ENCODE data around the gene GOLGA5. TPM values are rescaled to one million over a fixed set of nuclear protein-coding genes. Genes with fewer than 3 reads are reported as not detected.
"Not testable (repeated sequence)": the region's sequence is repeated elsewhere in the genome, so short reads cannot be mapped to it uniquely, and the experiment has no call there.

GOLGA5 gene
- total RNA-seq, 8 experiments from 2014 or later, result 28.1 to 67.3 (median 43.5) TPM

DNA sequence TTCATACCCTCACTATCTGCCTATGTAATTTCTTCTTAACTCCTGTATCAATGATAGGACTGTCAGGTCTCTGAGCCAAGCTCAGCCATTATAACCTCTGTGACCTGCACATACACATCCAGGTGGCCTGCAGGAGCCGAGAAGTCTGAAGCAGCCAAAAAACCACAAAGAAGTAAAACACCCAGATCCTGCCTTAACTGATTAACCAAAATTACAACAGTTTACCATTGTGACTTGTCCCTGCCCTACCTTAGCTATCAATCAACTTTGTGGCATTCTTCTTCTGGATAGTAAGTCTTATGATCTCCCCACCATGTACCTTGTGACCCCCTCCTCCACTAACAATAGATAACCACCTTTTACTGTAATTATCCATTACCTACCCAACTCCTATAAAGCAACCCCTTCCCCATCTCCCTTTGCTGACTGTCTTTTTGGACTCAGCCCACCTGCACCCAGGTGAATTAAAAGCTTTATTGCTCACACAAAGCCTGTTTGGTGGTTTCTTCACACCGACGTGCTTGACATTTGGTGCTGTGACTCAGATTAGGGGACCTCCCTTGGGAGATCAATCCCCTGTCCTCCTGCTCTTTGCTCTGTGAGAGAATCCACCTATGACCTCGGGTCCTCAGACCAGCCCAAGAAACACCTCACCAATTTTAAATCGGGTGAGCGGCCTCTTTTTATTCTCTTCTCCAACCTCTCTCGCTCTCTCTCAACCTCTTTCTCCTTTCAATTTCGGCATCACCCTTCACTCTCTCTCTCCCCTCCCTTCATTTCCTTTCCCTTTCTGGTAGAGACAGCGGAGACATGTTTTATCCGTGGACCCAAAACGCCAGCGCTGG lies 34.2 kb upstream of the GOLGA5 start:
- Histone ChIP-seq H3K27ac (no peak overlapping the region), H3K4me1 (replicated peaks in 1 of 2) (peaks cover 0 to 2% of the 10 kb centered on the region in 2 donors), H3K4me3 (no peak overlapping the region)
- WGBS, 10 experiments, result 73 to 99% (median 84%) methylated on average over 2 to 12 of the region's 12 CpGs
- ATAC-seq (replicated peaks in 6 of 8), result peak in 1 of 8 experiments; percentile 7
- in situ Hi-C loops (cut with MboI; ENCODE audit: low pct_unique_long_range_greater_than_20kb in 2 of 9, low sequenced_read_pairs in 9 of 9, unreplicated experiment in 9 of 9), result no loop called here

DNA sequence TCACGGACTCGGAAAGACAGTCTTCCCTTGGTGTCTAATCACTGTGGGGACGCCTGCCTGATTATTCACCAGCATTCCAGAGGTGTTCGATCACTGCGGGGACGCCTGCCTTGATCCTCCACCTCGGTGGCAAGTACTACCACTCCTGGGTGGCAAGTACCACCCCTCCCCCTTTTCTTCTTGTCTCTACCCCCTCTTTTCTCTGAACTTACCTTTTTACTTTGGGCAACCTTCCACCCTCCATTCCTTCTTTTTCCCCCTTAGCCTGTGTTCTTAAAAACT lies 33.6 kb upstream of the GOLGA5 start:
- in situ Hi-C loops (cut with MboI; ENCODE audit: low pct_unique_long_range_greater_than_20kb in 2 of 9, low sequenced_read_pairs in 9 of 9, unreplicated experiment in 9 of 9), result no loop called here

DNA sequence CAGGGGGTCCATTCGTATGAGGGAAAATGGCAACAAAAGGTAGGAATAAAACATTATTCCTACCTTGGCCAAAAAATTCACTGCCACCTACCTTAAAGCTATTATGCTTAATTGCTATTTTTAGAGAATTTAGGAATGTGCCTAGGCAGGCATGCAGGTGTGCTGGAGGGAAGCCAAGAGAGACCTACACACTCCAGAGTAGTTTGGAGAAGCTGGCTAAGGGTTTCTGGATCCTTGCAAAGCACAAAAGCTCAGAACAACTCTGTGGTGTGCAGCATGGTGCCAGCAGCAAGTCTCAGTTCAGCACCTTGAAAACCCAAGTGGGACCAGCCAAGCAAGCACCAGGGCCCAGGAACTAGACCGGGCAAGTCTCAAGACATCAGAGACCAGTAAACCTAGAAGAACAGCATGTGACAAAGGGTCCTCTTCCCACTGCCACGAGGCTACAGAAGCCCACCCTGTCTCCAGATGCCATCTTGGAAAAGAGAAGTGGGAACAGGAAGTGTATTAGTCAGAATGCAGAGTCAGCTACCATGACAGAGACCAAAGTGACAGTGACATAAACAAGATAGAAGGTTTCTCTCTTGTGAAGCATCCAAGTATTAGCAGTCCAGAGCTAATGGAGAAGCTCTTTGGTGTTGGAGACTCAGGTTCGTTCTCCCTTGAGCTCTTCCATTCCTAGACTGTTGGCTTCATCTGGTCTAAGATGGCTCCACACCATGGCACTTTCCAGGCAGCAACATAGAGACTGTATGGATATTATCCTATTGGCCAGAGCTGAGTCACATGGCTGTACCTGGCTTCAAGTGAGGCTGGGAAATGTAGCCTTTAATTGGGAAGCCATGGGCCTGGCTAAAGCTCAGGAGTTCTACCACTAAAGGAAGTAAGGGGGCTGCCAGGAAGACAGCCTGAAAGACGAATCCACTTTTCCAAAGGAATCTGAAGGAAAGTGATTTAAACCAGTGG lies 30.2 kb upstream of the GOLGA5 start:
- H3K4me3 ChIP-seq; in situ Hi-C loops (cut with MboI; ENCODE audit: low pct_unique_long_range_greater_than_20kb in 2 of 9, low sequenced_read_pairs in 9 of 9, unreplicated experiment in 9 of 9); H3K27ac ChIP-seq; H3K4me1 ChIP-seq (replicated peaks in 1 of 2): not testable (repeated sequence)
- peak in 5 of 8 experiments; percentile 54 to 83 (median 63) for ATAC-seq (replicated peaks in 6 of 8)
- WGBS, 10 experiments, result 0 to 100% (median 83%) methylated on average over 1 of the region's 5 CpGs; no CpG with 5 or more reads in 3 of the 10 experiments

More for the DNA sequence above, 33.6 kb upstream of the GOLGA5 start:
- 0 to 92% (median 87%) methylated on average over 1 to 7 of the region's 7 CpGs; no CpG with 5 or more reads in 3 of the 10 experiments for WGBS, 10 experiments
- no peak overlapping the region for H3K27ac ChIP-seq
- no peaks in the 10 kb centered on the region for H3K4me1 ChIP-seq (replicated peaks in 1 of 2)
- no peak for ATAC-seq (replicated peaks in 6 of 8)
- H3K4me3 ChIP-seq, result no peak overlapping the region

DNA sequence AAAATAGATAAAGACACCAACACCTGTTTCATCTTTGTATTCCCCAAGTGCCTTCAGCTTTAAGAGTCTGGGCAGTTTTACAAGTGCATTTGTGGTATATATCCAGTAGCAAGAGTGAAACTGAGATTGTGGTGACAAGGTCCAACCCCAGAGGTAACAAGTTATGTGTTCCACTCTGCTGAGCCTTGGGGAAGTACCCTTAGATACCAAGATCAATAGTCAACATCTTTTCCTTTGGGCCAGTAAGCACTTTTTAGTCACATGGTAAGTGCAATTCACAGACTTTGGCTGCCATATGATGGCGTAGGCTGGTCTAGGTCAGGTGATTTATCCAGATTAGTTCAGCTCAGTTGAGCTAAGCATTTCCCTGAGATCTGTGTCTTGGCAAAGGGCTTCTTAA lies 25.9 kb upstream of the GOLGA5 start:
- in situ Hi-C loops (cut with MboI; ENCODE audit: low pct_unique_long_range_greater_than_20kb in 2 of 9, low sequenced_read_pairs in 9 of 9, unreplicated experiment in 9 of 9); H3K27ac ChIP-seq; H3K4me3 ChIP-seq; H3K4me1 ChIP-seq (replicated peaks in 1 of 2): not testable (repeated sequence)
- WGBS, 10 experiments, result no CpG with 5 or more reads among the region's 1 CpG
- peak in 2 of 8 experiments; percentile 43 to 47 for ATAC-seq (replicated peaks in 6 of 8)

DNA sequence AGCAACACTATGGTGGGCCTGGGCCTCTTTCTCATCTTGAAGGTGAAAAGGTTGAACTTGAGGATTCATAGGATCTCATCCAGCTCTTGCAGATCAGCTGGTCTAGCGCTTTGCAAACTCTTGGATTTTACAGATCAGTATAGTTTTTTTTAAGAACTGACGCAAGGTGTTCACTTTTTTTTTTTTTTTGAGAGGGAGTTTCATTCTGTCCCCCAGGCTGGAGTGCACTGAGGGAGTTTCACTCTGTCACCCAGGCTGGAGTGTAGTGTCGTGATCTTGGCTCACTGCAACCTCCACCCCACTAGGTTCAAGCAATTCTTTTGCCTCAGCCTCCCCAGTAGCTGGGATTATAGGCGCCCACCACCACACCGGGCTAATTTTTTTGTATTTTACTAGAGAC lies 25.3 kb upstream of the GOLGA5 start:
- H3K27ac ChIP-seq, result no peak overlapping the region
- H3K4me3 ChIP-seq, result no peak overlapping the region
- in situ Hi-C loops (cut with MboI; ENCODE audit: low pct_unique_long_range_greater_than_20kb in 2 of 9, low sequenced_read_pairs in 9 of 9, unreplicated experiment in 9 of 9), result no loop called here
- H3K4me1 ChIP-seq (replicated peaks in 1 of 2), result no peaks in the 10 kb centered on the region
- 80 to 100% (median 93%) methylated on average over 1 to 5 of the region's 5 CpGs; no CpG with 5 or more reads in 2 of the 10 experiments for WGBS, 10 experiments
- ATAC-seq (replicated peaks in 6 of 8), result no peak

DNA sequence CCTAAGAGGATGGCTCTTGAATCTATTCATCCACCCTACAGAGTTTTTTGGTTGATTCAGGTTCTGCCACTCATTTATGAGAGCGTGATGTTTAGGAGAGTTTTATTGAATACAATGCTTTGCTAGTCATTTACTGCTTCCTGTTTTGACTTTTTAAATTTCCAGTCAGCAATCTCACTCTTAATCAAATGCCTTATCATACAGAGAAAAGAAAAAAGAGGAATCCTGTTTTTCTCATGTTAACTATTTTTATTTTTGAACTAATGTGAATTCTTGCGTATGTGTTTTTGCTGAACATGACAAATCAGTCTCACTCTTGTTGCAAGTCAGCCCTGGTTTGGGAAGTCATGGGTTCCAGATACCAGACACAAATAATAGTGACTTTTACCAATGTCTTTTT lies 23.6 kb upstream of the GOLGA5 start:
- Histone ChIP-seq H3K4me3 (no peak overlapping the region), H3K4me1 (replicated peaks in 1 of 2) (no peaks in the 10 kb centered on the region), H3K27ac (no peak overlapping the region)
- no peak for ATAC-seq (replicated peaks in 6 of 8)
- in situ Hi-C loops (cut with MboI; ENCODE audit: low pct_unique_long_range_greater_than_20kb in 2 of 9, low sequenced_read_pairs in 9 of 9, unreplicated experiment in 9 of 9), result no loop called here
- WGBS, 10 experiments, result 82 to 100% (median 94%) methylated on average over 1 to 2 of the region's 2 CpGs

DNA sequence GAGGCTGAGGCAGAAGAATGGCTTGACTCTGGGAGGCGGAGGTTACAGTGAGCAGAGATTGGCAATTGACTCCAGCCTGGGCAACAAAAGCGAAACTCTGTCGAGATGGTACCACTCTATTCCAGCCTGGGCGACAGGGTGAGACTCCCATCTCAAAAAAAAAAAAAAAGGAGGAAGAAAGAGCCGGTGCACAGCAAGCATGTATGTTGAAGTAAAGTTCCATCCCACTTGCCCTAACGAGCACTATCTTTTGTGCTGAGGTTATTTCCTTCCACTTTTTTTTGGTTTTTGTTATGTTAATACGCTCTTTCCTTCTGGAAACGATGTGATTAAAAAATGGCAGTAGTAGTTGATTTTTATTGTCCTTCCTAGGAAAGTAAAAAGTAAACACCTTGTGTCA lies 19.5 kb upstream of the GOLGA5 start:
- in situ Hi-C loops (cut with MboI; ENCODE audit: low pct_unique_long_range_greater_than_20kb in 2 of 9, low sequenced_read_pairs in 9 of 9, unreplicated experiment in 9 of 9), result no loop called here
- 20 to 100% (median 78%) methylated on average over 1 to 8 of the region's 8 CpGs; no CpG with 5 or more reads in 1 of the 10 experiments for WGBS, 10 experiments
- Histone ChIP-seq H3K4me3 (no peak overlapping the region), H3K27ac (no peak overlapping the region), H3K4me1 (replicated peaks in 1 of 2) (no peaks in the 10 kb centered on the region)
- no peak for ATAC-seq (replicated peaks in 6 of 8)

DNA sequence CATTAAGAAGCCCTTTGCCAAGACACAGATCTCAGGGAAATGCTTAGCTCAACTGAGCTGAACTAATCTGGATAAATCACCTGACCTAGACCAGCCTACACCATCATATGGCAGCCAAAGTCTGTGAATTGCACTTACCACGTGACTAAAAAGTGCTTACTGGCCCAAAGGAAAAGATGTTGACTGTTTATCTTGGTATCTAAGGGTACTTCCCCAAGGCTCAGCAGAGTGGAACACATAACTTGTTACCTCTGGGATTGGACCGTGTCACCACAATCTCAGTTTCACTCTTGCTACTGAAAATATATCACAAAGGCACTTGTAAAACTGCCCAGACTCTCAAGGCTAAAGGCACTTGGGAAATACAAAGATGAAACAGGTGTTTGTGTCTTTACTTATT lies 18.8 kb upstream of the GOLGA5 start:
- not testable (repeated sequence) for H3K27ac ChIP-seq; H3K4me3 ChIP-seq; H3K4me1 ChIP-seq (replicated peaks in 1 of 2)
- WGBS, 10 experiments, result 0 to 100% (median 78%) methylated on average over 1 to 2 of the region's 2 CpGs; no CpG with 5 or more reads in 4 of the 10 experiments
- peak in 5 of 8 experiments; percentile 41 to 70 (median 53) for ATAC-seq (replicated peaks in 6 of 8)
- in situ Hi-C loops (cut with MboI; ENCODE audit: low pct_unique_long_range_greater_than_20kb in 2 of 9, low sequenced_read_pairs in 9 of 9, unreplicated experiment in 9 of 9), result loop anchor here in 1 of 9 experiments (25.0 kb wide), 1 partner anchor 88 kb away; no protein-coding TSS in a partner anchor

DNA sequence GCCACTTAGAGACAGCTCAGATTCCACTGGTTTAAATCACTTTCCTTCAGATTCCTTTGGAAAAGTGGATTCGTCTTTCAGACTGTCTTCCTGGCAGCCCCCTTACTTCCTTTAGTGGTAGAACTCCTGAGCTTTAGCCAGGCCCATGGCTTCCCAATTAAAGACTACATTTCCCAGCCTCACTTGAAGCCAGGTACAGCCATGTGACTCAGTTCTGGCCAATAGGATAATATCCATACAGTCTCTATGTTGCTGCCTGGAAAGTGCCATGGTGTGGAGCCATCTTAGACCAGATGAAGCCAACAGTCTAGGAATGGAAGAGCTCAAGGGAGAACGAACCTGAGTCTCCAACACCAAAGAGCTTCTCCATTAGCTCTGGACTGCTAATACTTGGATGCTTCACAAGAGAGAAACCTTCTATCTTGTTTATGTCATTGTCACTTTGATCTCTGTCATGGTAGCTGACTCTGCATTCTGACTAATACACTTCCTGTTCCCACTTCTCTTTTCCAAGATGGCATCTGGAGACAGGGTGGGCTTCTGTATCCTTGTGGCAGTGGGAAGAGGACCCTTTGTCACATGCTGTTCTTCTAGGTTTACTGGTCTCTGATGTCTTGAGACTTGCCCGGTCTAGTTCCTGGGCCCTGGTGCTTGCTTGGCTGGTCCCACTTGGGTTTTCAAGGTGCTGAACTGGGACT lies 15.1 kb upstream of the GOLGA5 start:
- peak in 6 of 8 experiments; percentile 9 to 85 (median 61) for ATAC-seq (replicated peaks in 6 of 8)
- in situ Hi-C loops (cut with MboI; ENCODE audit: low pct_unique_long_range_greater_than_20kb in 2 of 9, low sequenced_read_pairs in 9 of 9, unreplicated experiment in 9 of 9), result loop anchor here in 1 of 9 experiments (25.0 kb wide), 1 partner anchor 92 kb away; no protein-coding TSS in a partner anchor
- H3K4me1 ChIP-seq (replicated peaks in 1 of 2); H3K27ac ChIP-seq; H3K4me3 ChIP-seq: not testable (repeated sequence)
- WGBS, 10 experiments, result no CpG with 5 or more reads among the region's 3 CpGs

DNA sequence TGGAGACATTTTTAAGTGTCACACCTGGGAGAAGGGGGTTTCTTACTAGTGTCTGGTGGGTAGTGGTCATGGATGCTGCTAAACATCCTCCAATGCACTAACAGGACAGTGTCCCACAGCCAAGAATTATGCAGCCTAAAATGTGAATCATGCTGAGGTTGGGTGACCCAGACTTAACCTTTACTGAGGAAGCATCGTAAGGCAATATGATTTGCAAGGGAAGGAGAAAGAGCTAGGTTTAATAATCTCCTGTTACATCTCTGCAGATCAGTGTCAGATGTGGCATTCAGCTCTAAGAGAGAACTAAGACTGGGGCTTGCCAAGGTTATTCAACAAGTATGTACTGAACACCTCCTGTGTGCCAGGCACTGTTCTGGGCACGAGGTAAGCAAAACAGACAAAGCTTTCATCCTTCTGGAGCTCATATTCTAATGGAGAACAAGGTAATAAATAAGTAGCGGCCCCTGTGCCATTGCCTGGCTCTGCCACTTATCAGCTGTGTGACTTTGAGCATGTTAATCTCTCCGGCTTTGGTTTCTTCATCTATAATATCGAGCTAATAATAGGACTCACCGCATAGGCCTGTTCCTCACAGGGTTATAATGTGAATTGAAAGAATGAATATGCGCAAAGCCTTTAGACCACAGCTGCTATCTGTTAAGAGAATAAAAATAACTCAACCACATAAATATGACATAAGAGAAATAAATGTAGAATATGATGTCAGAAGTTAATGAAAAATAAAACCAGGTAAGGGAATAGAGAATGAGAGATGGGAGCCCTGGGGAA lies 13.5 kb upstream of the GOLGA5 start:
- peak in 6 of 8 experiments; percentile 29 to 80 (median 79) for ATAC-seq (replicated peaks in 6 of 8)
- in situ Hi-C loops (cut with MboI; ENCODE audit: low pct_unique_long_range_greater_than_20kb in 2 of 9, low sequenced_read_pairs in 9 of 9, unreplicated experiment in 9 of 9), result loop anchor here in 2 of 9 experiments (10.0 to 25.0 kb wide), 2 partner anchors 66 to 93 kb away; no protein-coding TSS in a partner anchor
- 4 to 95% (median 80%) methylated on average over 3 to 7 of the region's 7 CpGs; no CpG with 5 or more reads in 1 of the 10 experiments for WGBS, 10 experiments

DNA sequence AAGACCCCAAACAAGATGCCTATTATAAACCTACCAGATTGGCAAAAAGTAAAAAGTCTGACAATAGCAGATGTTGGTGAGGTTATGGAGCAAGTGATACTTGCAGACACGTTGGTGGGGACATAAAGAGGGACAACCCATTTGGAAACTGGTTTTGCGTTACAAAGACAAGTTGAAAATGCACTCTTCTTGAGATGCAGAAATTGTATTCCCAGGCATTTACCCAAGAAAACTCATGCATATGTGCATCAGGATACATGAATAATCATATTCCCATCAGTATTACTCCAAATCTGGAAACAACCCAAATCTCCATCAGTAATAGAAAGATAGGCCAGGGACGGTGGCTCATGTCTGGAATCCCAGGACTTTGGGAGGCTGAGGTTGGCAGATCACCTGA lies 12.8 kb upstream of the GOLGA5 start:
- WGBS, 10 experiments, result 0 to 80% (median 54%) methylated on average over 1 to 3 of the region's 3 CpGs; no CpG with 5 or more reads in 3 of the 10 experiments
- Histone ChIP-seq H3K4me3 (no peak overlapping the region), H3K27ac (peak overlapping the region in 1 of 2 donors; percentile 35), H3K4me1 (replicated peaks in 1 of 2) (no peaks in the 10 kb centered on the region)
- in situ Hi-C loops (cut with MboI; ENCODE audit: low pct_unique_long_range_greater_than_20kb in 2 of 9, low sequenced_read_pairs in 9 of 9, unreplicated experiment in 9 of 9), result loop anchor here in 2 of 9 experiments (10.0 to 25.0 kb wide), 2 partner anchors 67 to 94 kb away; no protein-coding TSS in a partner anchor
- peak in 3 of 8 experiments; percentile 52 to 72 (median 56) for ATAC-seq (replicated peaks in 6 of 8)

More for the DNA sequence above, 13.5 kb upstream of the GOLGA5 start:
- Histone ChIP-seq H3K27ac (peak overlapping the region in 1 of 2 donors; percentile 28), H3K4me1 (replicated peaks in 1 of 2) (no peaks in the 10 kb centered on the region), H3K4me3 (no peak overlapping the region)
